Measurements from ENCODE around the gene NPSR1.
"Not testable (repeated sequence)": the region's sequence is repeated elsewhere in the genome, so short reads cannot be mapped to it uniquely, and the experiment has no call there.

The NPSR1 gene

GRCh38 chr7:34759477-34760125 lies 101.6 kb downstream of the NPSR1 start:
- DNase-seq, result no peak

- no peak for DNase-seq
Measured at GRCh38 chr7:34760271-34760670, 102.3 kb downstream of the NPSR1 start.

GRCh38 chr7:34761206-34761605 lies 103.2 kb downstream of the NPSR1 start:
- no peak for DNase-seq

DNA sequence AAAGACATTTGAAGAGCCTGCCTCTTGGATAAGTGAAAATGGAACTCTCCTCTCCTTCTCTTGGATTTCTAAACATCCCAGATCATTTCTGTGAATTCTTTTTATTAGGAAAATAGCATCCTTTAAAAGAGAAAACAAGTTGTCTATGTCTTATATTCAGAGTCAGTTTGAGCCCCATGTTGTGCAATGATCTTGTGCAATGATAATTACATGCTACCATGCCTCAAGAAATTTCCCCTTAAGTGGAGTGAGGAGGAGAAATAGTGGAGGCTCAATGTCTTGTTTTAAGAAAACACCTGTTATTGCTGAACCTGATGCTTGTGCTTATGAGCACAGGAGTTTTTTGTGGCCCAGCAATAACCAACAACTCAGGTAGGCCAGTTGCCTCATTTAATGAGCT lies 103.6 kb downstream of the NPSR1 start:
- DNase-seq, result no peak

DNA sequence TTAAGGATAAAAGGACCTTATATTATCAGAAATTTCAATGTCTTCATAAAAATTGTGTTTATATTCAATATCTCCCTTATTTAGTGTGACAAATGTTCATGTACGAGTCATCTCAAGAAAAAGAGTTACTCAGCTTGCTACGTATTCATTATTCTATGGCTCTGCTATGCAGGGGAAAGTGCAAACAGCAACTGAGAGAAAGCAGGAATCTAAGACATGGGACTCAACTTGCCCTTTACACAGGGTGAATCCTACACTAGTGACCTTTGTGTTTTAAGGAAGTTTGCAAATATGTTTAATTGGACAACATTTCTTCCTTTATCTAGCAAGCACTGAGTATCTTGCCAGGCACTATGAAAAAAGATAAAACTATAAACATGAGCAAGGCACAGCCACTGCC lies 104.7 kb downstream of the NPSR1 start:
- DNase-seq, result no peak

DNA sequence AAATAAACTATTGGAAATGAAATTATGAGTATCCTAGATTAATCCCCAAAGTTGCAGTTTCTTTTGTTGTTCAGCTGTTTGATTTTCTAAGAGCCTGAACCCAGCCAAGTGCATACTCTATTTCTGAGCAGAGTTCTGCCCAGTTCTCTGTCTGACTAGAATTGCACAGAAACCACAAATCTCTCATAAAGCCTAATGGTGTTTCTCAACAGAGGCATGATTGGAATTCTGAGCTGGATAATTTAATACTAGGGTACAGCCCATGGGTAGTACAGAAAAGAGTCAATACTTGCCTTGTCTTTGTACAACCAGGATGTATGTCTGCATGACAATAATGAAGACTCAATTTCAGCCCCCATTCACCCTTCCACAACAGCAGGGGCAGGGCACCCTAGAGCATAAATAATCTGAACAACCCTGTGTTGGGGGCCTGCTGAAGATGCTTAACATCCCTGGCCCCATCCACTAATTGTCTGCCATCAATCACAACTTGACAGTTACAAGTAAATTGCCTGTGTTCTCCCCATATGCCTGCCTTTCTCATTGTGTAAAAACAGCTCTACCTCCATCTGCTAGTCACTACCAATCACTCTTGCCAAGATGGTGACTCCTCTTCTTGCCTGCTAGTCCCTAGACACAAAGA lies 114.4 kb downstream of the NPSR1 start:
- DNase-seq, result no peak

DNA sequence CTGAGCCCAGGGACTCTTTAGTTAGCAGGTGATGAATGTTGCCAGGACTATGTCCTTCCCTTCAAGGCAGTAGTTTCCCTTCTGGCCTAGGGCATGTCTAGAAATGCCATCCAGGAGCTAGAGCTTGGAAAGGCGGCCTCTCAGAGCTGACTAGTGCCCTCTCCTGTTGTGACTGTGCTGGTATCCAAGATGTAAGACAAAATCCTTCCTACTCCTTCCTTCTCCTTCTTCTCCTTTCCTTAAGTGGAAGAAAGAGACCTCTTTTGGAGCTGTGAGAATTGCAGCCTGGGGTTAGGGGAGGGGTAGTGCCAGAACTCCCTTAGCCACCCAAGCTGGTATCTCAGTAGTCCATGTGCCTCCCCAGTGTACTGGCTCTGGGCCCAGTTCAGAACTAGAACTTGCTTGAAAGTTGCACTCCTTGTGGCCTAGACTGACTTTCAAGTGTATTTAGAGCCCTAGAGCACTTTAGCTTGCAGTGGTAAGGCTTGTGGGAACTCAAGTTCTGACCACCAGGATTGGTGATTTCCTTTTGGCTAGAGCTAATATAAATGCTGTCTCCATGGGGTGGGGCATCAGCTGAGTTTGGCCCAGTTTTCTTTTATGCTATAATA lies 118.8 kb downstream of the NPSR1 start:
- no peak for DNase-seq

DNA sequence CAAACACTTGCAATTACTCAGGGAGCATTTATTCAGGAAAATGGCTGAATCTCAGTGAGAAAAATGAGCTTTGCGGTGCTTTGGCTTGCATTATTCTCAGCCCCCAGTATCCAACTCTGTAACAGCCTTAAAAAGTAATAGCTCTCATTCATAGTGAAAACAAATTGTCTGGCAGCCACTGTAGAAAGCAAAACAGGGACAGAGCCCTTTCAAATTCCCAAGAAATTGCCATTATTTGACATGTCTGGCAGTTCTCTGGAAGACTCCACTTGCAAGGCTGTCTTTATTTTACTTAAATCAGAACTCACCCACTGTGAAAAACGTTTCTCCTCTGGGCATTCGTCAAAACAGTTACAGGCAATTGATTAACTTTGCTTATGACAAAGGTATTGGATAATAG lies 122.5 kb downstream of the NPSR1 start:
- no peak for DNase-seq

GRCh38 chr7:34787586-34787985 lies 129.6 kb downstream of the NPSR1 start:
- DNase-seq, result no peak

- DNase-seq, result no peak
Measured at GRCh38 chr7:34806831-34807230, 148.8 kb downstream of the NPSR1 start.

DNA sequence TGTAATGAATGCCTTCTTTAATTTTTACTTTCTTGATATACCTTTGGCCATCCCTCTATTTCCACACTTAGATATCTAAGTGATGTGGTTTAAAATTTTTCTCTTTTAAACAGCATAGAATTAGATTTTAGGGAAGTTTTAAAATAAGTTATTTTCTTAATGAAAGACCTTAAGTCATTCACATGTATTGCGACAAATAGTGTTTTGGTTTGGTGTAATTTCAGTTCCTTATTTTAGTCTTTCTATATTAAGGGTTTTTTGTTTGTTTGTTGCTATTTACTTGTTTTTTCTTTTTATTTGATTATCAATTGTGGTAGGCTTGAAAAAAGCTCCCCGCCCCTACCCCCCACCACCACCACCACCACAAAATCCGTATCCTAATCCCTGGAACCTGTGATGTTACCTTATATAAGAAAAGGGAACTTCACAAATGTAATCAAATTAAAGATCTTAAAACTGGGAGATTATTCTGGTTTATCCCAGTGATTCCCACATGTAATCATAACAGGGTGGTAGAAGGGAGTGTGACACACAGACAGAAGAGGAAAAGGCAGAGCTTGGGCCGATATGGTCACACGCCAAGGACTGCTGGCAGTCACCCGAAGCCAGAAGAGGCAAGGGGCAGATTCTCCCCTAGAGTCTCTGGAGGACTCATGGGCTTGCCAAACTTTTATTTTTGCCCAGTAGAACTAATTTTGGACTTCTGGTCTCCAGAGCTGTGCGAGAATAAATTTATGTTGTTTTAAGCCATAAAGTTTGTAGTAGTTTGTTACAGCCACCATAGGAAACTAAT lies 149.7 kb downstream of the NPSR1 start:
- DNase-seq, result no peak

- DNase-seq, result not testable (repeated sequence)
Measured at GRCh38 chr7:34814203-34814842, 156.3 kb downstream of the NPSR1 start.

GRCh38 chr7:34821932-34822558 lies 164.0 kb downstream of the NPSR1 start:
- no peak for DNase-seq

GRCh38 chr7:34823650-34824258 lies 165.7 kb downstream of the NPSR1 start:
- DNase-seq, result peak; percentile 65 to 73

DNA sequence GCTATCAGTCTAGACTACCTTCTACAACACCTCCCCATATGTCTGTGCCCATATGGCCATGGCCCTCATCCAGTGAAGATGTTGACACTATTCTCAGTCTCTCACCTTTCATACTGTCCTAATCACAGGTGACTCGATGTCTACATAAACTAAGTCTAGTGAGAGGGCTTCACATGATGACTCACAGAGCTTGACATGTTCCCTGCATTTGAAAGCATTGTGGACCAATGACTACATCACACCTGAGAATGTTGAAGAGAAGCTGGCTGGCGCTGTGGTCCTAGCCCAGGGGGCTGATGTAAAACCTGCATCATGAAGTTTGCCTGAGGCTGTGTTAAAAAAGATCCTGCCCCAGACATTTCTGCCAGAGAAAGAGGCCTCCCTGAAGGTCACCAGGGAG lies 167.2 kb downstream of the NPSR1 start:
- DNase-seq, result no peak

DNA sequence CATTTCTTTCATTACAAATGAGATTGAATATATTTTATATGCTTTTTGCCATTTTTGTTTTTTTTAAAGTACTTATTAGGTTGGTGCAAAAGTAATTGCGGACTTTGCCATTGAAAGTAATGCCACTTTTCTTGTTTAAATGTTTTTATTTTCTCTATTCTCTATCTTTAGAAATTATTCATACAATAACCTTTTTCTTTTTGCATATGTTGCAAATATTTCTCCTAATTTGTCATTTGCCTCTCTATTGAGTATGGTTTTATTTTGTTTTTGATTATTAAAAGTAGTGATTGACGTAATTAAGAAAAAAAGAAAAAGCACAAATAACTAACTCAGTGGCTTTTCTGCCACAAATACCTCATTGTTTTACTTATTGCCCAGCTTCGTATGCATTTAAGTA lies 172.4 kb downstream of the NPSR1 start:
- DNase-seq, result no peak

DNA sequence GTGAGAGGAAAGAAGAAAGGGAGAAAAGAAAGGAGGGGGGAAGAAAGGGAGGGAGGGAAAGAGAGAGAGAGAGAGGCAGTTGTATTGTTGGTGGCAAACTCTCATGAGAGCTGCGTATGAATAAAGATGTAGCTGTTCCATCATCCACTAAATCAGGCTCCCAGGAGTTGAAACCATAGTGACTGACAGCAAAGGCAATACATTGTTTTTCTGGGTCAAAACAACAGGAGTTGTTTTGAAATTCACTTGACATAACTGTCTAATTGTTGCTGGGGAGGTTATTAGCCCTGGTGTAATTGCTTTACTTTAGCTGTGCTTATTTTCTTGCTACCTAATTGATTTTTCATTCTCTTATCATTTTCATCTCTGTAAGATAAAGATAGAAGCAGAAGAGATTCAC lies 173.4 kb downstream of the NPSR1 start:
- DNase-seq, result no peak

GRCh38 chr7:34832020-34832419 lies 174.0 kb downstream of the NPSR1 start:
- no peak for DNase-seq

GRCh38 chr7:34835901-34836600 lies 178.0 kb downstream of the NPSR1 start:
- no peak for DNase-seq

- no peak for DNase-seq
Measured at GRCh38 chr7:34837316-34837715, 179.3 kb downstream of the NPSR1 start.

GRCh38 chr7:34837801-34838201 lies 179.8 kb downstream of the NPSR1 start:
- DNase-seq, result no peak

DNA sequence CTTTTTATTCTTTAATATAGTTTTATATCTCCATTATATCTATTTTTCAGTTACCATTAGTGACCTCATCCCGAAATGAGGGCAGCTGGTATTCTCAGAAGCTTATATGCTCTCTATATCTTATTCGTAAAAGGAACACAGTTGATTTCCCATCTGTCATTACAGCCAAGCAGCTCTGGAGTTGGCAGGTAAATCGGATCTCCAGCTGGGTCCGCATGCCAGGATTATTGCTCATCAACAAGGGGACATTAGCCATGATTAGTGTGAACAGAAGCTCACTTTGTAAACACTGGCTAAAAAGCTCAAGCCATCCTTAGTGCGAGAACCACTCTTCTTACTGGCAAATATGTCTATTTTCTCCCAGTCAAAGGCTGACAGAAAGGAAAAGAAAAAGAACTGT lies 180.3 kb downstream of the NPSR1 start:
- DNase-seq, result no peak

Data from activated CD4-positive, alpha-beta T cell treated with anti-CD3 and anti-CD28 coated beads, Interleukin-2, amount 50 U/mL, for 48 hours (primary cell).